ENCODE data around the gene DAB1.

DAB1 gene

DNA sequence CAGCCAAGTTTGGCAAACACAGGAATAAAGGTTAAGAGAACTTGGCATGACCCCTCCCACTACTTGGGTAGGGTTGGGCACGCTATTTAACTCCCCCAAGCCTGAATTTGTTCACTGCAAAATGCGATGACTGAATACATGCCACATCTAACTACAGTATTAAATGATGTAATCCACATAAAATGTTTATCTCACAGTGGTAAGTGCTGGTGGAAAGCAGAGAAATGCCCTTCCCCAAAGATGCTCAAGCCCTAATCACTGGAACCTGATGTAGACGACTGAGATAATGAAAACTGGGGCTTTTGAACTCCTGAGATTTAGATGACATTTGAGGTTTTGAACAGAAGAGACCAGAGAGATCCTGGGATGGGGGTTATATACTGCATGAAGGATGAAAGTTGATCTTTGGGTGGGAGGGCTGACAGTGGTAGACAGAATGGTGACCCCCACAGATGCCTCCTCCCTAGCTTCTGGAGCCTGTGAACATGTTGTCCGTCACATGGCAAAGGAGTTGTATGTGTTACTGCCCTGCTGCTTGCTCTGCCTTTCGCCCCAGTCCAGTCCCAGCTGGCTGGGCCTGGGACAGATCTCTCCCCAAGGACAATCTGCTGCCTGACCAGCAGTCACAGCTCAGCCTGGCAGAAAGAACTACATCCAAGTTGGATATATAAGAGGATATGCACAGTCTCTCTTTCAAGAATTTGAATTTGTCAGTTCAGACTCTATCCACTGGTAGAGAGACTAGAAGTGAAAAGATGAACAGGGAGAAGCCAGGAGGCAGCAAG is 120.9 kb downstream of the DAB1 start:
- Histone ChIP-seq H3K27me3 (replicated peaks in 2 of 5; ENCODE audit: control insufficient read depth in 4 of 5, insufficient read depth in 5 of 5, low read length in 4 of 5) (no peaks in the 10 kb centered on the region), H3K27ac (ENCODE audit: insufficient read depth in 1 of 2, low read depth in 1 of 2, low read length in 2 of 2, poor library complexity in 1 of 2, severe bottlenecking in 2 of 2) (no peak overlapping the region), H3K4me1 (ENCODE audit: control extremely low read depth in 1 of 4, control insufficient read depth in 4 of 4, insufficient read depth in 4 of 4, low read length in 3 of 4) (no peaks in the 10 kb centered on the region), H3K9me3 (ENCODE audit: control extremely low read depth in 1 of 5, control insufficient read depth in 4 of 5, insufficient read depth in 2 of 5, low read depth in 1 of 5, low read length in 4 of 5) (peaks cover 0 to 3% (median 0%) of the 10 kb centered on the region in 5 experiments), H3K36me3 (ENCODE audit: control insufficient read depth in 4 of 4, insufficient read depth in 4 of 4, low read length in 3 of 4) (no peaks in the 10 kb centered on the region), H3K4me3 (ENCODE audit: control insufficient read depth in 1 of 7, extremely low read depth in 1 of 7, insufficient read depth in 4 of 7, low read depth in 2 of 7, low read length in 6 of 7) (no peak overlapping the region)
- DNase-seq = no peak
- POLR2A ChIA-PET = no interaction called here
- CTCF ChIA-PET = no interaction called here
- WGBS (ENCODE audit: insufficient coverage) = 95% methylated on average over 3 of the region's 5 CpGs

DNA sequence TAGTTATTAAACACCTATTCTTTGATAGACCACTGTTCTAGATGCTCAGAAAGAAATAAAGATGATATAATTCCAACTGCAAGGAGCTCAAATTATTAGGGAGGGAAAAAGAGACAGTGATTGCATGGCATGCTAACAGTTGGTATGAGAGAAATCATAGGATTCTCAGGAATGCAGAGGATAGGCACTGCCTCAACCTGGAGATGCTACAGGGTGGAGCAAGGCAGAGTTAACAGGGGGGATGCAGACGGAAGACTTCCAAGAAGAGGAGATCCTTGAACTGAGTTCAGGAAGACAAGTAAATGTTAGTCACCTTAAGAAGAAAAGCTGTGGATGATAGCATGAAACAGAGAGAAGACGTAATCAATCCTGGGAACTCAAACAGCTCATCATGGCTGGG is 123.7 kb downstream of the DAB1 start:
- ChIA-PET POLR2A (interaction anchor here (0.6 kb wide), 1 partner anchor 1554 kb away, joined by 5 read pairs; no protein-coding TSS in a partner anchor), CTCF (no interaction called here)
- Histone ChIP-seq H3K9me3 (ENCODE audit: control extremely low read depth in 1 of 5, control insufficient read depth in 4 of 5, insufficient read depth in 2 of 5, low read depth in 1 of 5, low read length in 4 of 5) (no peaks in the 10 kb centered on the region), H3K36me3 (ENCODE audit: control insufficient read depth in 4 of 4, insufficient read depth in 4 of 4, low read length in 3 of 4) (no peaks in the 10 kb centered on the region), H3K4me3 (ENCODE audit: control insufficient read depth in 1 of 7, extremely low read depth in 1 of 7, insufficient read depth in 4 of 7, low read depth in 2 of 7, low read length in 6 of 7) (no peak overlapping the region), H3K27ac (ENCODE audit: insufficient read depth in 1 of 2, low read depth in 1 of 2, low read length in 2 of 2, poor library complexity in 1 of 2, severe bottlenecking in 2 of 2) (no peak overlapping the region), H3K27me3 (replicated peaks in 2 of 5; ENCODE audit: control insufficient read depth in 4 of 5, insufficient read depth in 5 of 5, low read length in 4 of 5) (no peaks in the 10 kb centered on the region), H3K4me1 (ENCODE audit: control extremely low read depth in 1 of 4, control insufficient read depth in 4 of 4, insufficient read depth in 4 of 4, low read length in 3 of 4) (no peaks in the 10 kb centered on the region)
- DNase-seq = no peak
- WGBS (ENCODE audit: insufficient coverage) = 94% methylated on average over 2 of the region's 2 CpGs

DNA sequence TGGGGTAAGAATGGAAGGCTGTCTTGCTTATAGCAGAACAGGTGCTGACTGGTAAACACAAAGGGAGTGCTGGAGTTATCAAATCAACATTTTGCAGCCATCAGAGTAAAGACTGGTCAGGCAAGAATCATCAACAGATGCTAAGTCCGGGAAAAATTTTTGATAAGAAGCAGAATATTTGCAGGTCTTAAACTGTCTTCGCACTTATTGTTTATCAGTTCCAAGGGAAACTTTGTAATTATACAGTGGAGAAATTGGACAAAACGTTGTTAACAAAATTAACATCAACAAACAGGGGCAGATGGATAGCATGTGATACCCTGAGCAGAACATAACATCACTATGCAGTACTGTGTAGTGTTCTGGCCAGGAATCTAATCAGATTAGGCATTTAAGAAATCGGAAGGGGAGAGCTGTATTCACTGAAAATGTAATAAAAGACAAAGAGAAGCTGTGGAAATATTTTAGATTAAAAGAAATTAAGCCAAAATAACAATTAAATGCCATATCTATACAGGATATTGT is 127.1 kb downstream of the DAB1 start:
- H3K27ac ChIP-seq (ENCODE audit: insufficient read depth in 1 of 2, low read depth in 1 of 2, low read length in 2 of 2, poor library complexity in 1 of 2, severe bottlenecking in 2 of 2) = no peak overlapping the region
- DNase-seq = no peak
- H3K9me3 ChIP-seq (ENCODE audit: control extremely low read depth in 1 of 5, control insufficient read depth in 4 of 5, insufficient read depth in 2 of 5, low read depth in 1 of 5, low read length in 4 of 5) = no peaks in the 10 kb centered on the region
- ChIA-PET CTCF (interaction anchor here (1.1 kb wide), 1 partner anchor 59 kb away, joined by 3 read pairs; no protein-coding TSS in a partner anchor), POLR2A (no interaction called here)
- no peak overlapping the region for H3K4me3 ChIP-seq (ENCODE audit: control insufficient read depth in 1 of 7, extremely low read depth in 1 of 7, insufficient read depth in 4 of 7, low read depth in 2 of 7, low read length in 6 of 7)
- H3K27me3 ChIP-seq (replicated peaks in 2 of 5; ENCODE audit: control insufficient read depth in 4 of 5, insufficient read depth in 5 of 5, low read length in 4 of 5) = peaks cover 0 to 2% (median 0%) of the 10 kb centered on the region in 5 experiments
- no peaks in the 10 kb centered on the region for H3K4me1 ChIP-seq (ENCODE audit: control extremely low read depth in 1 of 4, control insufficient read depth in 4 of 4, insufficient read depth in 4 of 4, low read length in 3 of 4)
- 100% methylated on average over 1 of the region's 4 CpGs for WGBS (ENCODE audit: insufficient coverage)
- H3K36me3 ChIP-seq (ENCODE audit: control insufficient read depth in 4 of 4, insufficient read depth in 4 of 4, low read length in 3 of 4) = no peaks in the 10 kb centered on the region

DNA sequence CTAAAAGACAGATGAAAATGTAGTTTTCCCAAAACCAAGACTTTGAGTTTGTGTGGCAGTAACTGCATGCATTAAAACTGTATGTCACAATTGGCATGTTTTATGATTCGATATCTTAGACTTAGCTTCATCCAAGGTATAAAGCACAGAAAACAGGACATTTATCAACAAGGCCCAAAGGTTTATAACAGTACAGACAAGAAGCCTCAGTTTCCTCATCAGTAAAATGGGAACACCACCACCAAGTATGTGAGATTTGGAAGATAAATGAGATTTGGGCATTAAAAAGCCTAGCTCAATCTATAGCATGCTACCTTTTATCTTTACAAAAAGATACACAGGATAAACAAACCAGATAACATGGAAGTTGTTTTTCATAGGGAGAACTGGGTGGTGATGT is 128.5 kb downstream of the DAB1 start:
- Histone ChIP-seq H3K27me3 (replicated peaks in 2 of 5; ENCODE audit: control insufficient read depth in 4 of 5, insufficient read depth in 5 of 5, low read length in 4 of 5) (peaks cover 0 to 3% (median under 1%) of the 10 kb centered on the region in 5 experiments), H3K36me3 (ENCODE audit: control insufficient read depth in 4 of 4, insufficient read depth in 4 of 4, low read length in 3 of 4) (no peaks in the 10 kb centered on the region), H3K4me1 (ENCODE audit: control extremely low read depth in 1 of 4, control insufficient read depth in 4 of 4, insufficient read depth in 4 of 4, low read length in 3 of 4) (no peaks in the 10 kb centered on the region), H3K4me3 (ENCODE audit: control insufficient read depth in 1 of 7, extremely low read depth in 1 of 7, insufficient read depth in 4 of 7, low read depth in 2 of 7, low read length in 6 of 7) (no peak overlapping the region), H3K9me3 (ENCODE audit: control extremely low read depth in 1 of 5, control insufficient read depth in 4 of 5, insufficient read depth in 2 of 5, low read depth in 1 of 5, low read length in 4 of 5) (no peaks in the 10 kb centered on the region), H3K27ac (ENCODE audit: insufficient read depth in 1 of 2, low read depth in 1 of 2, low read length in 2 of 2, poor library complexity in 1 of 2, severe bottlenecking in 2 of 2) (no peak overlapping the region)
- ChIA-PET CTCF (no interaction called here), POLR2A (no interaction called here)
- 100% methylated on average over 1 of the region's 1 CpG for WGBS (ENCODE audit: insufficient coverage)
- DNase-seq = no peak

DNA sequence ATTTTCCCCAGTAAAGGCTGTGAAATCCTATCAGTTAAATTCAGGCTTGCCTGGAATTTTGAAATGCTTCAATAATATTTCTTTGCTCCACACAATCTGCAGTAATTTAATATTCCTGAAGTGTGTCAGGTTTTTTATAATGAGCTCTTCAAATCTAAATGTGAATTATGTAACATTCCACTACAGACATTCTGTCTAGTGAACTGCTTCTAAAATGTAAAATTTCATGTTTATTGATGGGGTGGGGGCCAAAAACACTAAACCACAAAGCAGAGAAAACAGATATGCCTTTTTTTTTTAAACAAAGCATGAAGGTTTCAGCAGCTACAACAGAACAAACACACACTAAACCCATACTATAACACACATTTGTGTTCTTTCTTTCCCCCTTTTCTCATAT is 129.7 kb downstream of the DAB1 start:
- no peaks in the 10 kb centered on the region for H3K4me1 ChIP-seq (ENCODE audit: control extremely low read depth in 1 of 4, control insufficient read depth in 4 of 4, insufficient read depth in 4 of 4, low read length in 3 of 4)
- CTCF ChIA-PET = interaction anchor here (0.7 kb wide), 1 partner anchor 27 kb away, joined by 3 read pairs; no protein-coding TSS in a partner anchor
- no peaks in the 10 kb centered on the region for H3K9me3 ChIP-seq (ENCODE audit: control extremely low read depth in 1 of 5, control insufficient read depth in 4 of 5, insufficient read depth in 2 of 5, low read depth in 1 of 5, low read length in 4 of 5)
- POLR2A ChIA-PET = no interaction called here
- no peak for DNase-seq
- H3K27ac ChIP-seq (ENCODE audit: insufficient read depth in 1 of 2, low read depth in 1 of 2, low read length in 2 of 2, poor library complexity in 1 of 2, severe bottlenecking in 2 of 2) = no peak overlapping the region
- peaks cover 0 to 3% (median 2%) of the 10 kb centered on the region in 5 experiments for H3K27me3 ChIP-seq (replicated peaks in 2 of 5; ENCODE audit: control insufficient read depth in 4 of 5, insufficient read depth in 5 of 5, low read length in 4 of 5)
- H3K4me3 ChIP-seq (ENCODE audit: control insufficient read depth in 1 of 7, extremely low read depth in 1 of 7, insufficient read depth in 4 of 7, low read depth in 2 of 7, low read length in 6 of 7) = no peak overlapping the region
- H3K36me3 ChIP-seq (ENCODE audit: control insufficient read depth in 4 of 4, insufficient read depth in 4 of 4, low read length in 3 of 4) = no peaks in the 10 kb centered on the region

DNA sequence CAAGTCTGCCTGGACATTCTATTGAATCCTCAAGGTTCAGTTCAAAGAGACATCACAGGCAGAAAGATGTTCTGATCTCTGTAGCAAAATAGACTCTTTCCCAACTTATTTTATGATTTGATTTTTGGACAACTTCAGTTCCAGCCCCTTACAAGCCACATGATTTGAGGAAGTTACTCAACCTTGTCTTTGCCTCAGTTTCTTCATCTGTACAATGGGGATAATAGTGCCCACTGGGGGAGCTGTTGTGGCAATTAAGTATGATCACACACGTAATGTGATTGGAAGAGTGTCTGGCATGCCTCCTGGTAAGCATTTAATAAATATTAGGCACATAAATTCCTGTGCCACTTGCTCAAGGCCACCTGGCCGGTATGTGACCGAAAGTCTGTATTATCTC is 130.6 kb downstream of the DAB1 start:
- Histone ChIP-seq H3K27ac (ENCODE audit: insufficient read depth in 1 of 2, low read depth in 1 of 2, low read length in 2 of 2, poor library complexity in 1 of 2, severe bottlenecking in 2 of 2) (no peak overlapping the region), H3K36me3 (ENCODE audit: control insufficient read depth in 4 of 4, insufficient read depth in 4 of 4, low read length in 3 of 4) (no peaks in the 10 kb centered on the region), H3K4me1 (ENCODE audit: control extremely low read depth in 1 of 4, control insufficient read depth in 4 of 4, insufficient read depth in 4 of 4, low read length in 3 of 4) (no peaks in the 10 kb centered on the region), H3K27me3 (replicated peaks in 2 of 5; ENCODE audit: control insufficient read depth in 4 of 5, insufficient read depth in 5 of 5, low read length in 4 of 5) (peaks cover 0 to 3% (median 2%) of the 10 kb centered on the region in 5 experiments), H3K9me3 (ENCODE audit: control extremely low read depth in 1 of 5, control insufficient read depth in 4 of 5, insufficient read depth in 2 of 5, low read depth in 1 of 5, low read length in 4 of 5) (no peaks in the 10 kb centered on the region), H3K4me3 (ENCODE audit: control insufficient read depth in 1 of 7, extremely low read depth in 1 of 7, insufficient read depth in 4 of 7, low read depth in 2 of 7, low read length in 6 of 7) (no peak overlapping the region)
- CTCF ChIA-PET = no interaction called here
- POLR2A ChIA-PET = no interaction called here
- WGBS (ENCODE audit: insufficient coverage) = 100% methylated on average over 1 of the region's 3 CpGs
- DNase-seq = no peak

DNA sequence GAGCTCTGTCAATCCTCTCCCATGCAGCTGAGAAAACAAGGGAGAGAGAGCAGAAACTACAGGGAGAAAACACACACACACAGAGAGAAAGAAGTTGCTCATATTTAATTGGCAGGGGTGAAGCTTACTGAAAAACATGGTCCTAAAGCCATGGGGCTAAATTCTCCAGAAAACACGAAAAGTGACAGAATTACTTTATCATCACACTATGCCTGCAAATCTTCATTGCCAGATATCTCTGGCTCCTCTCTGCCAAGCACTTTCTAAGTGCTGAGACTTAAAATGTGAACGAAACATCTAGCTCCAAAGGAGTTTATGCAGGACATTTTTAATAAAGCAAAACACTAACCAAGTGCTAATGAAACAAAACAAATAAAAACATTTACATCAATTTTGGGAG is 134.1 kb downstream of the DAB1 start:
- ChIA-PET POLR2A (no interaction called here), CTCF (interaction anchor here (0.8 kb wide), 1 partner anchor 20 kb away, joined by 3 read pairs; no protein-coding TSS in a partner anchor)
- DNase-seq = no peak
- WGBS (ENCODE audit: insufficient coverage) = 100% methylated on average over 1 of the region's 2 CpGs
- Histone ChIP-seq H3K9me3 (ENCODE audit: control extremely low read depth in 1 of 5, control insufficient read depth in 4 of 5, insufficient read depth in 2 of 5, low read depth in 1 of 5, low read length in 4 of 5) (no peaks in the 10 kb centered on the region), H3K4me3 (ENCODE audit: control insufficient read depth in 1 of 7, extremely low read depth in 1 of 7, insufficient read depth in 4 of 7, low read depth in 2 of 7, low read length in 6 of 7) (no peak overlapping the region), H3K27ac (ENCODE audit: insufficient read depth in 1 of 2, low read depth in 1 of 2, low read length in 2 of 2, poor library complexity in 1 of 2, severe bottlenecking in 2 of 2) (no peak overlapping the region), H3K36me3 (ENCODE audit: control insufficient read depth in 4 of 4, insufficient read depth in 4 of 4, low read length in 3 of 4) (no peaks in the 10 kb centered on the region), H3K4me1 (ENCODE audit: control extremely low read depth in 1 of 4, control insufficient read depth in 4 of 4, insufficient read depth in 4 of 4, low read length in 3 of 4) (no peaks in the 10 kb centered on the region), H3K27me3 (replicated peaks in 2 of 5; ENCODE audit: control insufficient read depth in 4 of 5, insufficient read depth in 5 of 5, low read length in 4 of 5) (peaks cover 0 to 3% (median 2%) of the 10 kb centered on the region in 5 experiments)
